Heart left ventricle (tissue), 13 donors: ENCODE measurements around the gene ESYT3.

ENCODE experiments used
- POLR2A ChIP-seq, 2 donors: fragments of 450-650 bp; IDR thresholded peaks; one replicate each; pipeline ENCODE4 v1.6.1; 2017; ENCODE audit warnings: antibody characterized with exemption in 2 of 2, mild to moderate bottlenecking in 2 of 2, moderate library complexity in 2 of 2
- TF ChIP-seq, protein P1 (sequence below), 12 donors: fragments of 200-600 bp; sonication (generic) in 4 of 12; IDR thresholded peaks; one replicate each; pipeline versions ENCODE4 v1.5.0 to v1.8.0; 2018 to 2022; ENCODE audit warnings: antibody characterized with exemption in 12 of 12, mild to moderate bottlenecking in 5 of 12
- donor health status: ischemic (EF 13 %, LVEDD 7.1; RV severe dilation, severe dysfunction).
- donor health status: DM: no; HTN: yes; CAD: no.
- donor health status: DM: no; HTN: no; CAD: no.
- donor health status: ischemic (EF 25% LVEDD 6.9; RV normal size, moderate dysfunction).
- donor health status: ischemic (EF 25% LVEDD 5.7; RV mildly dilated, moderate dysfunction).
- donor health status: ischemic (EF 35%, LVEDD 5.7; RV mildly dilated, moderate dysfunction).
- donor health status: nonischemic (EF 11% LVEDD 7.7; RV severe dilation, severe dysfunction).
- donor health status: DM: yes; HTN: yes; CAD: no.
- donor health status: PGD.
- donor health status: ischemic (EF 29% LVEDD 5.4; RV normal size, mild dysfunction).
- donor health status: nonischemic (EF 23%, LVEDD 6.1; RV moderate dilation, normal function).

- TF ChIP-seq, protein P1, sequence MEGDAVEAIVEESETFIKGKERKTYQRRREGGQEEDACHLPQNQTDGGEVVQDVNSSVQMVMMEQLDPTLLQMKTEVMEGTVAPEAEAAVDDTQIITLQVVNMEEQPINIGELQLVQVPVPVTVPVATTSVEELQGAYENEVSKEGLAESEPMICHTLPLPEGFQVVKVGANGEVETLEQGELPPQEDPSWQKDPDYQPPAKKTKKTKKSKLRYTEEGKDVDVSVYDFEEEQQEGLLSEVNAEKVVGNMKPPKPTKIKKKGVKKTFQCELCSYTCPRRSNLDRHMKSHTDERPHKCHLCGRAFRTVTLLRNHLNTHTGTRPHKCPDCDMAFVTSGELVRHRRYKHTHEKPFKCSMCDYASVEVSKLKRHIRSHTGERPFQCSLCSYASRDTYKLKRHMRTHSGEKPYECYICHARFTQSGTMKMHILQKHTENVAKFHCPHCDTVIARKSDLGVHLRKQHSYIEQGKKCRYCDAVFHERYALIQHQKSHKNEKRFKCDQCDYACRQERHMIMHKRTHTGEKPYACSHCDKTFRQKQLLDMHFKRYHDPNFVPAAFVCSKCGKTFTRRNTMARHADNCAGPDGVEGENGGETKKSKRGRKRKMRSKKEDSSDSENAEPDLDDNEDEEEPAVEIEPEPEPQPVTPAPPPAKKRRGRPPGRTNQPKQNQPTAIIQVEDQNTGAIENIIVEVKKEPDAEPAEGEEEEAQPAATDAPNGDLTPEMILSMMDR (IDR thresholded peaks at IDR 0.05), result no peak
- TF ChIP-seq POLR2A (IDR thresholded peaks at IDR 0.05), result no peak
Measured at GRCh38 chr3:138389144-138389601, 45.2 kb upstream of the ESYT3 start.
